Measurements from ENCODE around the gene CMBL. TPM values are rescaled to one million over a fixed set of nuclear protein-coding genes. Genes with fewer than 3 reads are reported as not detected.

CMBL gene
- total and polyA plus RNA-seq, 2 of the 13 experiments (the other 11 are each of a cell fraction or from before 2014, with no cell fraction given): 11.5 to 17.0 TPM

DNA sequence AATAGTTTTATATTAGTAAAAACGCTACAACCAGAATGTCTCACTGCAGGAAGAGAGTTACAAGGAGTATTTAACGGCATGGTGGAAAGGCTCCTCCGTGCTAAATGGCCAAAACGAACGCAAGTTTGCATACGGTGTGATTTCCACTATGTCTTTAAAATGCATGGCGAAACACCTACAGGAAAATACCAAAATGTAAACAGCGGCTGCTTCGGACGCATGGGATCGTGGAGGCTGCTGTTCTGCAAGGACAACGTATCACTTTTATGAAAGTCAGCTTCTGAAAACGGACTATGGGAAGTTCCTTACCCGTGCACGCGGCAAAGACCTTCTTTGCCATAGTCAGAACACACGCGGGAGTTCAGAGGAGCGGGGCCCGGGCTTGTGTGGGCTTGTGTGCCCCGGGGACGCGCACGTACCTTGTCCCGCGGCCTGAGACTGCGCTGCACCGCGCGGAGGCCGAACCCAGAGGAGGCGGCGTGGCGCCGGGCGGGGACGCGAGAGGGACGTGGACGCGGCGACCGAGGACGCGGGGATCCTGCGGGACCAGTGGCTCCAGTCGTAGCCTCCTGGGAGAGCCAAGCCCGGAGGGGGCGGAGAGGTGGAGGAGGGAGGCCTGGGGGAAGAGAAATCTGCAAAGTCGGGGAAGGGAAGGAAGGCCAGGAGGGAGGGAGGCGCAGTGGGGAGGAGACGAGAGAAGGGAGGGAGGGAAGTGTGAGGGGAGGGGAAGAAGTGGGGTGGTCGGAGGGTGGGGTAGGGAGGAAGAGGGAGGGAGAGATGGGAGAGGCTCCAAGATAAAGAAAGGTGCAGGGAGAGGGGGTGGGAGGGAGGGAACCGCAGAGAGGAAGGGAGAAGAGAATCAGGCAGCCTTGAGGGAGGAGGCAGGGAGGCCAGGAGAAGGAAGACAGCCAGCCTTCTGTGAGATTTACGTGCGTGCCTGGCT lies at the start of gene CMBL (continued):
- no peak for TF ChIP-seq MBNL3 (CRISPR knock-in tag; conservative IDR thresholded peaks at IDR 0.05)
- TF ChIP-seq ZSCAN22 (CRISPR knock-in tag; IDR thresholded peaks at IDR 0.05): no peak
- no peak for TF ChIP-seq ZNF20 (CRISPR knock-in tag; IDR thresholded peaks at IDR 0.05)
- TF ChIP-seq AHR (CRISPR knock-in tag; IDR thresholded peaks at IDR 0.05): 0 out of 2 replicates have a peak, but pooled peaks have one; percentile 55
- TF ChIP-seq, protein P1, sequence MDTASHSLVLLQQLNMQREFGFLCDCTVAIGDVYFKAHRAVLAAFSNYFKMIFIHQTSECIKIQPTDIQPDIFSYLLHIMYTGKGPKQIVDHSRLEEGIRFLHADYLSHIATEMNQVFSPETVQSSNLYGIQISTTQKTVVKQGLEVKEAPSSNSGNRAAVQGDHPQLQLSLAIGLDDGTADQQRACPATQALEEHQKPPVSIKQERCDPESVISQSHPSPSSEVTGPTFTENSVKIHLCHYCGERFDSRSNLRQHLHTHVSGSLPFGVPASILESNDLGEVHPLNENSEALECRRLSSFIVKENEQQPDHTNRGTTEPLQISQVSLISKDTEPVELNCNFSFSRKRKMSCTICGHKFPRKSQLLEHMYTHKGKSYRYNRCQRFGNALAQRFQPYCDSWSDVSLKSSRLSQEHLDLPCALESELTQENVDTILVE (CRISPR knock-in tag; IDR thresholded peaks at IDR 0.05): no peak
- TF ChIP-seq MYNN (CRISPR knock-in tag; IDR thresholded peaks at IDR 0.05; ENCODE audit: low read depth): no peak
- peak; percentile 56; the same call in 1 of the 2 replicates for TF ChIP-seq SALL2 (CRISPR knock-in tag; IDR thresholded peaks at IDR 0.05)
- TF ChIP-seq, protein P2, sequence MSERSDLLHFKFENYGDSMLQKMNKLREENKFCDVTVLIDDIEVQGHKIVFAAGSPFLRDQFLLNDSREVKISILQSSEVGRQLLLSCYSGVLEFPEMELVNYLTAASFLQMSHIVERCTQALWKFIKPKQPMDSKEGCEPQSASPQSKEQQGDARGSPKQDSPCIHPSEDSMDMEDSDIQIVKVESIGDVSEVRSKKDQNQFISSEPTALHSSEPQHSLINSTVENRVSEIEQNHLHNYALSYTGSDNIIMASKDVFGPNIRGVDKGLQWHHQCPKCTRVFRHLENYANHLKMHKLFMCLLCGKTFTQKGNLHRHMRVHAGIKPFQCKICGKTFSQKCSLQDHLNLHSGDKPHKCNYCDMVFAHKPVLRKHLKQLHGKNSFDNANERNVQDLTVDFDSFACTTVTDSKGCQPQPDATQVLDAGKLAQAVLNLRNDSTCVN (CRISPR knock-in tag; IDR thresholded peaks at IDR 0.05; ENCODE audit: borderline replicate concordance): 0 out of 2 replicates have a peak, but pooled peaks have one; percentile 32
- TF ChIP-seq CREB3 (CRISPR knock-in tag; IDR thresholded peaks at IDR 0.05): no peak
- 0 out of 2 replicates have a peak, but pooled peaks have one; percentile 22 for TF ChIP-seq PHF20 (CRISPR knock-in tag; IDR thresholded peaks at IDR 0.05)
- 0 out of 2 replicates have a peak, but pooled peaks have one; percentile 29 for TF ChIP-seq ZNF430 (CRISPR knock-in tag; IDR thresholded peaks at IDR 0.05)
- no peak for TF ChIP-seq ZBTB40 (IDR thresholded peaks at IDR 0.05)
- no peak for TF ChIP-seq ZBTB40 (CRISPR knock-in tag; IDR thresholded peaks at IDR 0.05)
- 0 out of 2 replicates have a peak, but pooled peaks have one; percentile 52 for TF ChIP-seq ZNF747 (CRISPR knock-in tag; IDR thresholded peaks at IDR 0.05; ENCODE audit: borderline replicate concordance)
- TF ChIP-seq ZSCAN9 (CRISPR knock-in tag; IDR thresholded peaks at IDR 0.05; ENCODE audit: borderline replicate concordance): peak; percentile 42; the same call in 1 of the 2 replicates
- TF ChIP-seq PAWR (CRISPR knock-in tag; IDR thresholded peaks at IDR 0.05; ENCODE audit: borderline replicate concordance): no peak

Data from HepG2 (cell line).